Esophagus (tissue), 2 donors: ENCODE results near the gene TMEM123. TPM values are rescaled to one million over a fixed set of nuclear protein-coding genes. Genes with fewer than 3 reads are reported as not detected.

Source experiments
- H3K27ac ChIP-seq, 2 donors: one replicate each; pipeline ENCODE4 v1.5.1; 2013; ENCODE audit warnings: low read depth in 2 of 2, mild to moderate bottlenecking in 2 of 2, inconsistent platforms in 1 of 2, low read length in 1 of 2, moderate library complexity in 1 of 2
- H3K27me3 ChIP-seq, 2 donors: one replicate each; pipeline ENCODE4 v1.6.1; 2013; ENCODE audit warnings: low read length in 2 of 2, control low read depth in 1 of 2, mild to moderate bottlenecking in 1 of 2; ENCODE audit not compliant: insufficient read depth in 2 of 2, control insufficient read depth in 1 of 2
- H3K36me3 ChIP-seq, 2 donors: one replicate each; pipeline ENCODE4 v1.6.1; 2013; ENCODE audit warnings: low read length in 1 of 2; ENCODE audit not compliant: control insufficient read depth in 2 of 2, insufficient read depth in 2 of 2
- H3K4me1 ChIP-seq, 2 donors: one replicate each; pipeline ENCODE4 v1.6.1; 2013; ENCODE audit warnings: low read length in 1 of 2; ENCODE audit not compliant: control insufficient read depth in 2 of 2, insufficient read depth in 2 of 2
- H3K4me3 ChIP-seq, 2 donors: one replicate each; pipeline ENCODE4 v1.5.1; 2013; ENCODE audit warnings: low read length in 2 of 2, mild to moderate bottlenecking in 2 of 2, low read depth in 1 of 2, moderate library complexity in 1 of 2
- H3K9me3 ChIP-seq, 2 donors: one replicate each; pipeline ENCODE4 v1.6.1; 2013; ENCODE audit warnings: mild to moderate bottlenecking in 2 of 2, low read depth in 1 of 2, low read length in 1 of 2, moderate library complexity in 1 of 2; ENCODE audit not compliant: control insufficient read depth in 2 of 2, insufficient read depth in 1 of 2
- WGBS, 2 donors: extraction: QIAGEN DNeasy Blood & Tissue Kit; methylation state at CpG; one replicate each; pipeline ENCODE4 v1.1.7; 2013; 5-methylcytosine and 5-hydroxymethylcytosine counted together
- polyA plus RNA-seq, 2 donors: library from polyadenylated mRNA; stranded (reverse); fragments of 200-250 nt; gene quantifications; one replicate each; pipeline ENCODE4 v1.2.3, GENCODE V29; 2013
- donor health status: healthy with polysubstance abuse.
- donor health status: Bipolar disorder and iron deficiency.

Gene TMEM123
- polyA plus RNA-seq, 2 donors = 24.5 to 46.2 TPM

DNA sequence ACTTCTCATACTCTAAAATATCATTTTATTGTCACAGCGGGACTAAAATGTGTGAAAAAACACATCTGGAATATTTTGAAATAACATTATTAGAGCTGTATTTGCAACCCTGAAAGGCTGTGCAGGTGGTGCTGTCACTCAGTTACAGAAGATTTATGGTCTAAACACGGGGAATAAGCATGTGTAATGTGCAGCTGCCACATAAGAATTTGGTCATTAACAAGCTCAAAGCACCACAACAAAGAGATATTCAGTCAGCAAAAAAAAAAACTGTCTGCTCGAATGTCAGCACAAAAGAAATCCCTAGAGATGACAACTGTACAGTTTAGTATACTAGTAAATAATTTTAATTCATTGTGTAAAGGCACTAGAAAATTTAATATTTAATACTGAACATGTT lies 31.3 kb downstream of the TMEM123 start:
- Histone ChIP-seq H3K36me3 (peaks cover 0 to 3% of the 10 kb centered on the region in 2 donors), H3K4me3 (no peak overlapping the region), H3K4me1 (no peaks in the 10 kb centered on the region), H3K9me3 (no peaks in the 10 kb centered on the region), H3K27ac (no peak overlapping the region), H3K27me3 (no peaks in the 10 kb centered on the region)
- WGBS, 2 donors = 42 to 51% methylated on average over 3 of the region's 3 CpGs

DNA sequence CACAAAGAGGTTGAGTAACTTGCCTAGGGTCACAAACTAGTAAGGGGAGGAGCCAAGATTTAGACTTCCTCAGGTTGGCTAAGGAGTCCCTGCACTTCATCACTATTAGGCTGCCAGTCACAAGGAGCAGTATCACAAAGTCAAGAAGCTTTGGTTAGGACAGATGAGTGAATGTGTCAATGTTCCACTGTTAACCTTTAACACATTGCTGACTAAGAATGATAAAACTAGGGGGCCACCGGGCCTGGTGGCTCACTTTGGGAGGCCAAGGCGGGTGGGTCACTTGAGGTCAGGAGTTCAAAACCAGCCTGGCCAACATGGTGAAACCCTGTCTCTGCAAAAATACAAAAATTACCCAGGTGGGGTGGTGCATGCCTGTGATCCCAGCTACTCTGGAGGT lies 32.0 kb downstream of the TMEM123 start:
- Histone ChIP-seq H3K27ac (no peak overlapping the region), H3K4me3 (no peak overlapping the region), H3K36me3 (peaks cover 0 to 3% of the 10 kb centered on the region in 2 donors), H3K4me1 (no peaks in the 10 kb centered on the region), H3K9me3 (no peaks in the 10 kb centered on the region), H3K27me3 (no peaks in the 10 kb centered on the region)
- 70 to 80% methylated on average over 2 of the region's 2 CpGs for WGBS, 2 donors

DNA sequence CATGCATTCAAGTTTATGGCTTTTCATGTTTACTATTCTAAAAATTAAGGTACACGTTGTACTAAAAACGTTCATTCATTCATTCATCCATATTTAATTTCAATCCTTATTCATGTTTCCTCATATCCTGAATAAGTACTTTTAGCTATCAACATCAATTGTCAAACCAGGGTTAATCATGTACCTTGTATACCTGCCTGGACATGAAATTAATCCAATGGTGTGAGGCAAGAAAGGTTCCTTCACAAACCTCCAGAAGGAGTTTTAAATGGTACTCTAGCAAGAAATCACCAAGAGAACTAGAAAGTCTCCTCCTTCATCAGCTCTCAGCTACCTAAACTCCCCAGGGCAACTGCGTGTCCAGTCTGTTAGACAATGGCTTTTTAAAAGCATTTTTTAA lies 33.4 kb downstream of the TMEM123 start:
- H3K9me3 ChIP-seq = no peaks in the 10 kb centered on the region
- no peak overlapping the region for H3K27ac ChIP-seq
- H3K36me3 ChIP-seq = peaks cover 0 to 3% of the 10 kb centered on the region in 2 donors
- no peaks in the 10 kb centered on the region for H3K4me1 ChIP-seq
- H3K27me3 ChIP-seq = no peaks in the 10 kb centered on the region
- WGBS, 2 donors = 59% methylated on average over 3 of the region's 3 CpGs
- no peak overlapping the region for H3K4me3 ChIP-seq

DNA sequence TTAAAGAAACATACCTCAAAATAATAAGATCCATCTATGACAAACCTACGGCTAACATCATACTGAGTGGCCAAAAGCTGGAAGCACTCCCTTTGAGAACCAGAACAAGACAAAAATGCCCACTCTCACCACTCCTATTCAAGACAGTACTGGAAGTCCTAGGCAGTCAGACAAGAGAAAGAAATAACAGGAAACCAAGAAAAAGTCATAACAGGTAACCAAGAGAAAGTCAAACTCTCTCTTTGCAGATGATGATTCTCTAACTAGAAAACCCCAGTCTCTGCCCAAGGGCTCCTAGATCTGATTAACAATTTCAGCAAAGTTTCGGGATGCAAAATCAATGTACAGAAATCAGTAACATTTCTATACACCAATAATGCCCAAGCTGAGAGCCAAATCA lies 35.6 kb downstream of the TMEM123 start:
- Histone ChIP-seq H3K4me3 (no peak overlapping the region), H3K27ac (no peak overlapping the region), H3K4me1 (peaks cover 0 to 3% of the 10 kb centered on the region in 2 donors), H3K36me3 (peaks cover 0 to 5% of the 10 kb centered on the region in 2 donors), H3K27me3 (no peaks in the 10 kb centered on the region), H3K9me3 (no peaks in the 10 kb centered on the region)
- 87% methylated on average over 2 of the region's 2 CpGs for whole genome bisulfite sequencing, 2 donors

DNA sequence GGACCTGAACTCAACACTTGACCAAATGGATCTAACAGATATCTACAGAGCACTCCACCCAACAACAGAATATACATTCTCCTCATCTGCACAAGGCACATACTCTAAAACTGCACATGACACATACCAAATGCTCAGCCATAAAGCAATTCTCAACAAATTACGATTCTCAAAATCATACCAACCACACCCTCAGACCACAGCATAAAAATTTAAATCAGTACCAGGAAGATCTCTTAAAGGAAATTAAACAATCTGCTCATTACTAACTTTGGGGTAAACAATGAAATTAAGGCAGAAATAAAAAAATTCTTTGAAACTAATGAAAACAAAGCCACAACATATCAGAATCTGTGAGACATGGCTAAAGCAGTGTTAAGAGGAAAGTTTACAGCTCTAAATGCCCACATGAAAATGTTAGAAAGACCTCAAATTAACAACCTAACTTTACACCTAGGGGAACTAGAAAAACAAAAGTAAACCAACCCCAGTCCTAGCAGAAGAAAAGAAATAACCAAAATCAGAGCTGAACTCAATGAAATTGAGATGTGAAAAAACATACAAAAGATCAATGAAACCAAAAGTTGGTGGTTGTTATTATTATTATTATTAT lies 37.2 kb downstream of the TMEM123 start:
- 61 to 80% methylated on average over 1 of the region's 1 CpG for WGBS, 2 donors

DNA sequence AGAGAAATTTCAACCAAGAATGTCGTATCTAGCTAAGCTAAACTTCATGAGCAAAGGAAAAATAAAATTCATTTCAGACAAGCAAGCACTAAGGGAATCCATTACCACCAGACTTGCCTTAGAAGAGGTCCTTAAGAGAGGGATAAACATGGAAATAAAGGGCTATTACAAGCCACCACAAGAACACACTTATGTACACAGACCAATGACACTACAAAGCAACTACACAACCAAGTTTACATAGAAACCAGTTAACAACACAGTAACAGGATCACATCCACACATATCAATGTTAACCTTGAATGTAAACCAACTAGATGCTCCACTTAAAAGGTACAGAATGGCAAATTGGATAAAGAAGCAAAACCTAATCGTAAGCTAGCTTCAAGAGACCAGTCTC lies 38.0 kb downstream of the TMEM123 start:
- Histone ChIP-seq H3K27me3 (no peaks in the 10 kb centered on the region), H3K27ac (no peak overlapping the region), H3K4me1 (peaks cover 0 to 3% of the 10 kb centered on the region in 2 donors), H3K4me3 (no peak overlapping the region), H3K9me3 (no peaks in the 10 kb centered on the region), H3K36me3 (peaks cover 0 to 2% of the 10 kb centered on the region in 2 donors)
- WGBS, 2 donors = 95 to 100% methylated on average over 2 of the region's 2 CpGs

More for the DNA sequence above, 37.2 kb downstream of the TMEM123 start:
- Histone ChIP-seq H3K36me3 (peaks cover 0 to 2% of the 10 kb centered on the region in 2 donors), H3K9me3 (no peaks in the 10 kb centered on the region), H3K4me3 (no peak overlapping the region), H3K27me3 (no peaks in the 10 kb centered on the region), H3K27ac (no peak overlapping the region), H3K4me1 (peaks cover 0 to 3% of the 10 kb centered on the region in 2 donors)

DNA sequence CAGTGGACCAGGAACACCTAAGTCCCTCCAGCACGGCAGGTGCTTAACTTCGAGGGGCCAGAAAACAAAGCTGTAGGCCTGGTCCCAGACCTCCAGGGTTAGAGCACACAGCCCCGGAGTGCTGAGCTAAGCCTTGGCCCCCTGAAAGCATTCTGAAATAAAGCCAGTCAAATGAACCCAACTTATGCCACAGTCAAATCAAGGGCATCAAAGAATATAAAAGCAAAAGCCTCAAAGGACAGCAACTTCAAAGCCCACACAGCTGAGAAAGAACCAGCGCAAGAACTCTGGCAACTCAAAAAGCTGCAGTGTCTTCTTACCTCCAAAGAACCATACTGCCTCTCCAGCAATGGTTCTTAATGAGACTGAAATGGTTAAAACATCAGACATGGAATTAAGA lies 39.1 kb downstream of the TMEM123 start:
- Histone ChIP-seq H3K27ac (no peak overlapping the region), H3K4me3 (no peak overlapping the region), H3K4me1 (peaks cover 0 to 3% of the 10 kb centered on the region in 2 donors), H3K36me3 (peaks cover 0 to 2% of the 10 kb centered on the region in 2 donors), H3K27me3 (no peaks in the 10 kb centered on the region), H3K9me3 (no peaks in the 10 kb centered on the region)
- WGBS, 2 donors = 94 to 98% methylated on average over 4 of the region's 4 CpGs

DNA sequence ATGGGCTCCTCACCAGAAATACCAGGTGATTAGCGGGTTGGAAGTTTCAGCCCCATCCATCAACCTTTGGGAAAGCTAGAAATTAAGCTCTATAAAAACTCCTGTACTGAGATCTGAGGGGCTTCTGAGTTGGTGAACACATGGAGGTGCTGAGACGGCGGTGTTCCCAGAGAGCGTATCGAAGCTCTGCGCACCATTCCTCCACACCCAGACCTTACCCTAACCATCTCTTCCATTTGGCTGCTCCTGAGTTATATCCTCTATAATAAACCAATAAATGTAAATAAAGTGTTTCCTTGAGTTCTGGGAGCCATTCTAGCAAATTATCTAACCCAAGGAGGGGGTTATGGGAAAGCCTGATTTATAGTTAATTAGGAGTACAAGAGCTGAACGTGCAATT lies 41.4 kb downstream of the TMEM123 start:
- H3K36me3 ChIP-seq = peaks cover 0 to 2% of the 10 kb centered on the region in 2 donors
- WGBS, 2 donors = 96 to 98% methylated on average over 7 of the region's 7 CpGs
- H3K27ac ChIP-seq = no peak overlapping the region
- H3K4me1 ChIP-seq = peaks cover 0 to 3% of the 10 kb centered on the region in 2 donors
- no peaks in the 10 kb centered on the region for H3K27me3 ChIP-seq
- no peaks in the 10 kb centered on the region for H3K9me3 ChIP-seq
- H3K4me3 ChIP-seq = no peak overlapping the region

DNA sequence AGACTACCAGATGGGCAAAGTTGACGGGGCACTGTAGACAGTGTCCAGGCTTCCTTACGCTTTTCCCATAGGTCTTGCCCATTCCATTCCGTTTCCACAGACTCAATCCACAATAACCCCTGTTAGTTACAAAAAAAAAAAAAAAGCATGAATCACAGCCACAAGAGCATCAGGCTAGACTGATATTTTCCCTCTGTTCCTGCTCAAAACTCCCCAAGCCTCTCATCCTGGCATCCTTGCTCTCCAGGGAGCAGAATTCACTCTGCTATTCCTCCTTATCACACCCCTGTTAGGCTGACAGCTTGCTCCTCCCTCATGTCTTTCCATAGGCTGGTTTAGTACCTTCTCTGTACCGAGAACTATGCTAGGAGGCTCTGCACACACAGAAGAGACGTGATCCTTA lies 42.2 kb downstream of the TMEM123 start:
- Histone ChIP-seq H3K4me3 (no peak overlapping the region), H3K4me1 (peaks cover 0 to 3% of the 10 kb centered on the region in 2 donors), H3K9me3 (no peaks in the 10 kb centered on the region), H3K36me3 (peaks cover 0 to 2% of the 10 kb centered on the region in 2 donors), H3K27me3 (no peaks in the 10 kb centered on the region), H3K27ac (no peak overlapping the region)
- WGBS, 2 donors = 76 to 90% methylated on average over 5 of the region's 5 CpGs

DNA sequence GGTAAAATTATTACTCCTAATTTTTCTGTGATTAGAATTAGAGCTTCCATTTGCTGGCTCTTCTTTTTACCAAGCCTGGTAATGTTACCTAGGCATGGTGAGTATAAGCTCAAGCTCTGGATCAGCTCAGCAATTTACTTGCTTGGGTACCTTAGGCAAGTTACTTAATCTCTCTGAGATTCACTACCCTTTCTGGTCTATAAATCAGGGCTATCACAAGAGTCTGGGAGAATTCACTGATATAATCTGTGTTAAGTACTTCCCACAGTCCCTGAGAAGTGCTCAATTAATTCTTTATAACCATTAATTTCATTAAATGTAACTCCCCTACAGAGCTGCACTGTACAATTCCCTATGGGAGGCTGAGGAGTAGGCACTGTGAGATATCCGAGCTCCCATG lies 44.2 kb downstream of the TMEM123 start:
- Histone ChIP-seq H3K9me3 (no peaks in the 10 kb centered on the region), H3K27ac (no peak overlapping the region), H3K36me3 (peaks cover 0 to 2% of the 10 kb centered on the region in 2 donors), H3K4me1 (peaks cover 0 to 2% of the 10 kb centered on the region in 2 donors), H3K27me3 (no peaks in the 10 kb centered on the region), H3K4me3 (no peak overlapping the region)
- WGBS, 2 donors = 82 to 89% methylated on average over 1 of the region's 1 CpG
